GM23338 (cell line): ENCODE measurements around the gene CXADR. TPM values are rescaled to one million over a fixed set of nuclear protein-coding genes. Genes with fewer than 3 reads are reported as not detected.

Experiments
- ATAC-seq: fragments of 200-7000 bp; cut with Tn5 transposase; 3 replicates; pipeline ENCODE4 v1.9.1; 2020
- DNase-seq: peaks from one replicate; pipeline ENCODE4 v3.0.0-alpha.2; 2015; ENCODE audit warnings: low spot score
- H2AFZ ChIP-seq: fragments of 200-600 bp; sonication (generic); 2 replicates; pipeline ENCODE4 v1.8.0; 2016; ENCODE audit warnings: antibody characterized with exemption, mild to moderate bottlenecking, moderate library complexity
- H3F3A ChIP-seq: fragments of 200-600 bp; sonication (generic); replicated peaks from 2 replicates; pipeline ENCODE4 v1.8.0; 2017; ENCODE audit warnings: antibody characterized with exemption, mixed run types, low read depth
- H3K27ac ChIP-seq: fragments of 200-600 bp; sonication (generic); 2 replicates; pipeline ENCODE4 v1.6.1; 2016; ENCODE audit warnings: low read depth
- H3K27me3 ChIP-seq: fragments of 200-600 bp; sonication (generic); 2 replicates; pipeline ENCODE4 v1.8.0; 2016; ENCODE audit warnings: mild to moderate bottlenecking, mixed run types, moderate library complexity; ENCODE audit not compliant: insufficient read depth
- H3K36me3 ChIP-seq: fragments of 200-600 bp; sonication (generic); 2 replicates; pipeline ENCODE4 v1.8.0; 2016; ENCODE audit warnings: mild to moderate bottlenecking; ENCODE audit not compliant: insufficient read depth
- H3K4me1 ChIP-seq: fragments of 200-600 bp; sonication (generic); 2 replicates; pipeline ENCODE4 v1.8.0; 2016; ENCODE audit warnings: mild to moderate bottlenecking, moderate library complexity; ENCODE audit not compliant: insufficient read depth
- H3K4me2 ChIP-seq: fragments of 200-600 bp; sonication (generic); 2 replicates; pipeline ENCODE4 v1.7.1; 2017; ENCODE audit warnings: mixed run types
- H3K4me3 ChIP-seq: fragments of 200-600 bp; sonication (generic); 2 replicates; pipeline ENCODE4 v1.6.1; 2016; ENCODE audit warnings: mixed run types
- H3K79me2 ChIP-seq: fragments of 200-600 bp; sonication (generic); replicated peaks from 2 replicates; pipeline ENCODE4 v1.8.0; 2017; ENCODE audit warnings: mild to moderate bottlenecking; ENCODE audit not compliant: insufficient read depth
- H3K9me2 ChIP-seq: fragments of 200-600 bp; sonication (generic); 2 replicates; pipeline ENCODE4 v1.8.0; 2017; ENCODE audit not compliant: insufficient read depth
- H4K20me1 ChIP-seq: fragments of 200-600 bp; sonication (generic); replicated peaks from 2 replicates; pipeline ENCODE4 v1.8.0; 2017; ENCODE audit warnings: mild to moderate bottlenecking; ENCODE audit not compliant: insufficient read depth
- H3K27ac Mint-ChIP-seq: 2 replicates; pipeline ENCODE4 v1.8.0; 2020; ENCODE audit warnings: inconsistent platforms, mild to moderate bottlenecking, moderate library complexity, mixed read lengths
- H3K27me3 Mint-ChIP-seq: 3 replicates; pipeline ENCODE4 v1.8.0; 2022; ENCODE audit warnings: low read depth, mild to moderate bottlenecking, moderate library complexity, mixed read lengths, inconsistent platforms; ENCODE audit not compliant: insufficient read depth, poor library complexity
- H3K36me3 Mint-ChIP-seq: 3 replicates; pipeline ENCODE4 v1.8.0; 2021; ENCODE audit warnings: low read depth, mild to moderate bottlenecking, inconsistent platforms, moderate library complexity, mixed read lengths
- H3K4me1 Mint-ChIP-seq: 3 replicates; pipeline ENCODE4 v1.8.0; 2020; ENCODE audit warnings: mild to moderate bottlenecking, inconsistent platforms, mixed read lengths
- H3K4me3 Mint-ChIP-seq: 3 replicates; pipeline ENCODE4 v1.8.0; 2021; ENCODE audit warnings: moderate library complexity, mild to moderate bottlenecking, inconsistent platforms, mixed read lengths
- H3K9me3 Mint-ChIP-seq: 3 replicates; pipeline ENCODE4 v1.8.0; 2020; ENCODE audit warnings: moderate library complexity, mild to moderate bottlenecking, inconsistent platforms, mixed read lengths
- CREB1 ChIP-seq: fragments of 250-450 bp; sonication (Bioruptor Pico); IDR thresholded peaks from 2 replicates; pipeline ENCODE4 v1.5.0; 2020; ENCODE audit warnings: low read depth, mild to moderate bottlenecking, moderate library complexity
- EZH2 ChIP-seq: fragments of 200-600 bp; sonication (generic); IDR thresholded peaks from one replicate; pipeline ENCODE4 v1.8.0; 2017; ENCODE audit warnings: antibody characterized with exemption, mild to moderate bottlenecking, low read depth; ENCODE audit not compliant: unreplicated experiment
- JUNB ChIP-seq: IDR thresholded peaks from one replicate; pipeline ENCODE4 v1.6.1; 2016; ENCODE audit warnings: antibody characterized with exemption; ENCODE audit not compliant: unreplicated experiment
- NANOG ChIP-seq: IDR thresholded peaks from 2 replicates; pipeline ENCODE4 v1.6.1; 2016; ENCODE audit warnings: antibody characterized with exemption, borderline replicate concordance
- POLR2AphosphoS5 ChIP-seq: IDR thresholded peaks from 2 replicates; pipeline ENCODE4 v1.6.1; 2016; ENCODE audit warnings: antibody characterized with exemption, low read depth
- STAT1 ChIP-seq: IDR thresholded peaks from one replicate; pipeline ENCODE4 v1.6.1; 2016; ENCODE audit warnings: antibody characterized with exemption; ENCODE audit not compliant: unreplicated experiment
- ZNF114 ChIP-seq: fragments of 250-450 bp; sonication (Bioruptor Pico); IDR thresholded peaks from 2 replicates; pipeline ENCODE4 v1.5.0; 2020; ENCODE audit warnings: mild to moderate bottlenecking, moderate library complexity
- ZNF331 ChIP-seq: fragments of 250-450 bp; sonication (Bioruptor Pico); IDR thresholded peaks from 2 replicates; pipeline ENCODE4 v1.5.0; 2020; ENCODE audit warnings: low read depth, mild to moderate bottlenecking, moderate library complexity
- ZNF462 ChIP-seq: fragments of 250-450 bp; sonication (Bioruptor Pico); IDR thresholded peaks from 2 replicates; pipeline ENCODE4 v1.5.0; 2020; ENCODE audit warnings: mild to moderate bottlenecking, moderate library complexity
- polyA plus RNA-seq: library from polyadenylated mRNA; unstranded; fragments of >200 nt; fragmentation: Nextera tagmentation; extraction: Ambion mirVana; gene quantifications from 2 replicates; pipeline ENCODE4 v1.2.1, GENCODE V29; 2016
- total RNA-seq: library from RNA; depleted of rRNA; stranded (reverse); fragments of >200 nt; shearing (Covaris generic); gene quantifications from 2 replicates; pipeline ENCODE4 v1.2.3, GENCODE V29; 2014
- TF ChIP-seq, protein P1 (sequence below), 2 experiments: fragments of 200-600 bp in 1 of 2; sonication (generic) in 1 of 2; conservative IDR thresholded peaks; 2 replicates each; pipeline versions ENCODE4 v1.5.1 to v1.6.1; 2016 to 2017; ENCODE audit warnings: antibody characterized with exemption in 2 of 2, low read depth in 2 of 2, mild to moderate bottlenecking in 2 of 2, moderate library complexity in 1 of 2
- TF ChIP-seq, protein P2 (sequence below): IDR thresholded peaks from 2 replicates; pipeline ENCODE4 v1.6.1; 2016; ENCODE audit warnings: antibody characterized with exemption
- TF ChIP-seq, protein P3 (sequence below): IDR thresholded peaks from one replicate; pipeline ENCODE4 v1.6.1; 2018; ENCODE audit warnings: antibody characterized with exemption; ENCODE audit not compliant: unreplicated experiment

The CXADR gene
- total and polyA plus RNA-seq, 2 experiments from 2014 or later = 126 to 207 TPM

- no peak for TF ChIP-seq ZNF331 (CRISPR knock-in tag)
- no peak for TF ChIP-seq EZH2
- TF ChIP-seq, protein P1, sequence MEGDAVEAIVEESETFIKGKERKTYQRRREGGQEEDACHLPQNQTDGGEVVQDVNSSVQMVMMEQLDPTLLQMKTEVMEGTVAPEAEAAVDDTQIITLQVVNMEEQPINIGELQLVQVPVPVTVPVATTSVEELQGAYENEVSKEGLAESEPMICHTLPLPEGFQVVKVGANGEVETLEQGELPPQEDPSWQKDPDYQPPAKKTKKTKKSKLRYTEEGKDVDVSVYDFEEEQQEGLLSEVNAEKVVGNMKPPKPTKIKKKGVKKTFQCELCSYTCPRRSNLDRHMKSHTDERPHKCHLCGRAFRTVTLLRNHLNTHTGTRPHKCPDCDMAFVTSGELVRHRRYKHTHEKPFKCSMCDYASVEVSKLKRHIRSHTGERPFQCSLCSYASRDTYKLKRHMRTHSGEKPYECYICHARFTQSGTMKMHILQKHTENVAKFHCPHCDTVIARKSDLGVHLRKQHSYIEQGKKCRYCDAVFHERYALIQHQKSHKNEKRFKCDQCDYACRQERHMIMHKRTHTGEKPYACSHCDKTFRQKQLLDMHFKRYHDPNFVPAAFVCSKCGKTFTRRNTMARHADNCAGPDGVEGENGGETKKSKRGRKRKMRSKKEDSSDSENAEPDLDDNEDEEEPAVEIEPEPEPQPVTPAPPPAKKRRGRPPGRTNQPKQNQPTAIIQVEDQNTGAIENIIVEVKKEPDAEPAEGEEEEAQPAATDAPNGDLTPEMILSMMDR (conservative IDR thresholded peaks at IDR 0.05; ENCODE audit: low read depth in 2 of 2) = no peak
- no peak for TF ChIP-seq ZNF462 (CRISPR knock-in tag)
- TF ChIP-seq JUNB = no peak
Observed at GRCh38 chr21:17472592-17473271, 40.1 kb upstream of the CXADR start (continued).

DNA sequence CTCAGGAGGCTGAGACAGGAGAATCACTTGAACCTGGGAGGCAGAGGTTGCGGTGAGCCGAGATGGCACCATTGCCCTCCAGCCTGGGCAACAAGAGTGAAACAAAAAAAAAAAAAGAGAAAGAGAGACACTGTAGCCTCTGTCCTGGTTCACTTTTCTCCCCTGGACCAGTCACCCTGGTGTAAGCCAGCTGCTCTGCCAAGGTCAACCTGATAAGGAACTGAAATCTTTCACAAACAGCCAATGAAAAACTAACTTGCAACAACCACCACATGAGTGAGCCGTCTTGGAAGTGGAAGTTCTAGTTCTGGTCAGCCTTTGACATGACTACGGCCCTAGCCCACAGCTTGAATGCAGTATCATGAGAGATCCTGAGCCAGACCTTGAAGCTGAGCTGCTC is 36.8 kb upstream of the CXADR start:
- Mint-ChIP-seq H3K36me3 (no peaks in the 10 kb centered on the region), H3K9me3 (no peaks in the 10 kb centered on the region; the same call in 2 of the 3 replicates), H3K27me3 (peaks cover 6% of the 10 kb centered on the region), H3K4me3 (no peak overlapping the region), H3K27ac (no peak overlapping the region), H3K4me1 (no peaks in the 10 kb centered on the region)
- Histone ChIP-seq H2AFZ (0 out of 2 replicates have a peak overlapping the region, but pooled peaks have one; percentile 28), H3K4me3 (no peak overlapping the region), H4K20me1 (no peaks in the 10 kb centered on the region), H3K27ac (no peak overlapping the region), H3K9me2 (no peaks in the 10 kb centered on the region), H3K27me3 (no peaks in the 10 kb centered on the region), H3F3A (no peaks in the 10 kb centered on the region), H3K4me2 (no peak overlapping the region), H3K4me1 (no peaks in the 10 kb centered on the region), H3K79me2 (no peaks in the 10 kb centered on the region), H3K36me3 (no peaks in the 10 kb centered on the region; the same call in 1 of the 2 replicates)
- ATAC-seq = no peak
- DNase-seq = no peak
- TF ChIP-seq POLR2AphosphoS5 = no peak
- no peak for TF ChIP-seq NANOG
- TF ChIP-seq STAT1 = no peak
- TF ChIP-seq CREB1 = no peak
- TF ChIP-seq, protein P2, sequence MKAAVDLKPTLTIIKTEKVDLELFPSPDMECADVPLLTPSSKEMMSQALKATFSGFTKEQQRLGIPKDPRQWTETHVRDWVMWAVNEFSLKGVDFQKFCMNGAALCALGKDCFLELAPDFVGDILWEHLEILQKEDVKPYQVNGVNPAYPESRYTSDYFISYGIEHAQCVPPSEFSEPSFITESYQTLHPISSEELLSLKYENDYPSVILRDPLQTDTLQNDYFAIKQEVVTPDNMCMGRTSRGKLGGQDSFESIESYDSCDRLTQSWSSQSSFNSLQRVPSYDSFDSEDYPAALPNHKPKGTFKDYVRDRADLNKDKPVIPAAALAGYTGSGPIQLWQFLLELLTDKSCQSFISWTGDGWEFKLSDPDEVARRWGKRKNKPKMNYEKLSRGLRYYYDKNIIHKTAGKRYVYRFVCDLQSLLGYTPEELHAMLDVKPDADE = no peak
- TF ChIP-seq, protein P3, sequence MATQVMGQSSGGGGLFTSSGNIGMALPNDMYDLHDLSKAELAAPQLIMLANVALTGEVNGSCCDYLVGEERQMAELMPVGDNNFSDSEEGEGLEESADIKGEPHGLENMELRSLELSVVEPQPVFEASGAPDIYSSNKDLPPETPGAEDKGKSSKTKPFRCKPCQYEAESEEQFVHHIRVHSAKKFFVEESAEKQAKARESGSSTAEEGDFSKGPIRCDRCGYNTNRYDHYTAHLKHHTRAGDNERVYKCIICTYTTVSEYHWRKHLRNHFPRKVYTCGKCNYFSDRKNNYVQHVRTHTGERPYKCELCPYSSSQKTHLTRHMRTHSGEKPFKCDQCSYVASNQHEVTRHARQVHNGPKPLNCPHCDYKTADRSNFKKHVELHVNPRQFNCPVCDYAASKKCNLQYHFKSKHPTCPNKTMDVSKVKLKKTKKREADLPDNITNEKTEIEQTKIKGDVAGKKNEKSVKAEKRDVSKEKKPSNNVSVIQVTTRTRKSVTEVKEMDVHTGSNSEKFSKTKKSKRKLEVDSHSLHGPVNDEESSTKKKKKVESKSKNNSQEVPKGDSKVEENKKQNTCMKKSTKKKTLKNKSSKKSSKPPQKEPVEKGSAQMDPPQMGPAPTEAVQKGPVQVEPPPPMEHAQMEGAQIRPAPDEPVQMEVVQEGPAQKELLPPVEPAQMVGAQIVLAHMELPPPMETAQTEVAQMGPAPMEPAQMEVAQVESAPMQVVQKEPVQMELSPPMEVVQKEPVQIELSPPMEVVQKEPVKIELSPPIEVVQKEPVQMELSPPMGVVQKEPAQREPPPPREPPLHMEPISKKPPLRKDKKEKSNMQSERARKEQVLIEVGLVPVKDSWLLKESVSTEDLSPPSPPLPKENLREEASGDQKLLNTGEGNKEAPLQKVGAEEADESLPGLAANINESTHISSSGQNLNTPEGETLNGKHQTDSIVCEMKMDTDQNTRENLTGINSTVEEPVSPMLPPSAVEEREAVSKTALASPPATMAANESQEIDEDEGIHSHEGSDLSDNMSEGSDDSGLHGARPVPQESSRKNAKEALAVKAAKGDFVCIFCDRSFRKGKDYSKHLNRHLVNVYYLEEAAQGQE = no peak
- TF ChIP-seq ZNF114 (CRISPR knock-in tag) = no peak
